A549 (cell line): ENCODE data around the gene MARCO. TPM values are rescaled to one million over a fixed set of nuclear protein-coding genes. Genes with fewer than 3 reads are reported as not detected.

ENCODE experiments used
- ATAC-seq, 2 experiments: fragments of 200-7000 bp in 1 of 2; fragments of >200 bp in 1 of 2; cut with Nextera tagmentation in 1 of 2; cut with Tn5 transposase in 1 of 2; 3 replicates each; pipeline versions ENCODE4 v1.8.0 to v1.9.1; 2018 to 2020; ENCODE audit warnings: mild to moderate bottlenecking in 1 of 2, moderate library complexity in 1 of 2
- CTCF ChIA-PET: fragments of 300-600 bp; sonication (Branson Sonifier 250); formaldehyde crosslinking; extraction: SDS; loops from one replicate; lab custom pipeline; 2021; ENCODE audit warnings: antibody characterized with exemption, inconsistent platforms; lab: Yijun Ruan, JAX
- POLR2A ChIA-PET: fragments of 350-600 bp; formaldehyde crosslinking; extraction: SDS; loops from one replicate; lab custom pipeline; 2021; ENCODE audit warnings: antibody characterized with exemption, inconsistent platforms; lab: Yijun Ruan, JAX
- DNase-seq, 2 experiments: peaks; one replicate each; pipeline versions ENCODE4 v3.0.0 to v3.0.0-alpha.2; 2011 to 2016; ENCODE audit warnings: low read depth in 1 of 2, low spot score in 1 of 2
- FAIRE-seq: peaks from 2 replicates; lab custom pipeline; 2011; peaks lifted over from hg19 to GRCh38; lab: Jason Lieb, UNC
- H3K27ac ChIP-seq, 2 experiments: fragments of >200 bp; sonication (Bioruptor Twin); formaldehyde crosslinking; 3 replicates each; pipeline ENCODE4 v1.5.1; 2016 to 2017
- H3K4me1 ChIP-seq: fragments of >200 bp; sonication (Bioruptor Twin); formaldehyde crosslinking; 3 replicates; pipeline ENCODE4 v1.6.1; 2016
- H3K4me2 ChIP-seq: fragments of >200 bp; sonication (Bioruptor Twin); formaldehyde crosslinking; 3 replicates; pipeline ENCODE4 v1.6.1; 2016
- H3K4me3 ChIP-seq: fragments of >200 bp; sonication (Bioruptor Twin); formaldehyde crosslinking; 3 replicates; pipeline ENCODE4 v1.5.1; 2016
- H3K9me3 ChIP-seq: fragments of >200 bp; sonication (Bioruptor Twin); formaldehyde crosslinking; 3 replicates; pipeline ENCODE4 v1.6.1; 2016
- ATOH8 ChIP-seq: fragments of 250-450 bp; sonication (Bioruptor Pico); IDR thresholded peaks from 2 replicates; pipeline ENCODE4 v1.5.0; 2020; ENCODE audit warnings: low read depth, mild to moderate bottlenecking, moderate library complexity
- CBX2 ChIP-seq: fragments of 200-600 bp; sonication (generic); IDR thresholded peaks from 2 replicates; pipeline ENCODE4 v1.6.1; 2016; ENCODE audit warnings: low read depth, mild to moderate bottlenecking, borderline replicate concordance
- CBX8 ChIP-seq: fragments of 200-600 bp; sonication (generic); IDR thresholded peaks from 2 replicates; pipeline ENCODE4 v1.6.1; 2016
- CHD4 ChIP-seq: fragments of 200-600 bp; sonication (generic); IDR thresholded peaks from 2 replicates; pipeline ENCODE4 v1.6.1; 2016; ENCODE audit warnings: antibody characterized with exemption, mild to moderate bottlenecking, borderline replicate concordance
- ESRRA ChIP-seq: fragments of 150-350 bp; IDR thresholded peaks from 2 replicates; pipeline ENCODE4 v1.6.1; 2014; ENCODE audit warnings: mild to moderate bottlenecking, low read length, borderline replicate concordance
- FOSB ChIP-seq: fragments of 250-450 bp; sonication (Bioruptor Pico); IDR thresholded peaks from 2 replicates; pipeline ENCODE4 v1.5.0; 2020; ENCODE audit warnings: mild to moderate bottlenecking, moderate library complexity
- KDM1A ChIP-seq: fragments of 200-600 bp; sonication (generic); IDR thresholded peaks from 2 replicates; pipeline ENCODE4 v1.6.1; 2016; ENCODE audit warnings: low read depth, mild to moderate bottlenecking
- MAX ChIP-seq: IDR thresholded peaks from 2 replicates; pipeline ENCODE4 v1.6.1; 2012
- PHF8 ChIP-seq: fragments of 200-600 bp; sonication (generic); IDR thresholded peaks from 2 replicates; pipeline ENCODE4 v1.6.1; 2016; ENCODE audit warnings: low read depth, mild to moderate bottlenecking, antibody characterized with exemption, moderate library complexity, borderline replicate concordance
- POLR2A ChIP-seq: IDR thresholded peaks from 2 replicates; pipeline ENCODE4 v1.6.1; 2012; ENCODE audit warnings: mild to moderate bottlenecking, low read length
- RARB ChIP-seq: fragments of 250-450 bp; sonication (Bioruptor Pico); IDR thresholded peaks from 2 replicates; pipeline ENCODE4 v1.8.0; 2021; ENCODE audit warnings: mild to moderate bottlenecking, moderate library complexity
- REST ChIP-seq: fragments of 200-600 bp; sonication (generic); IDR thresholded peaks from 2 replicates; pipeline ENCODE4 v1.6.1; 2016; ENCODE audit warnings: antibody characterized with exemption, mild to moderate bottlenecking, moderate library complexity
- RNF2 ChIP-seq: fragments of 200-600 bp; sonication (generic); IDR thresholded peaks from 2 replicates; pipeline ENCODE4 v1.6.1; 2016; ENCODE audit warnings: low read depth, mild to moderate bottlenecking, antibody characterized with exemption, moderate library complexity, borderline replicate concordance
- SREBF2 ChIP-seq: fragments of 450-650 bp; IDR thresholded peaks from 2 replicates; pipeline ENCODE4 v1.6.1; 2014; ENCODE audit warnings: mild to moderate bottlenecking, moderate library complexity
- USF2 ChIP-seq: fragments of 450-650 bp; IDR thresholded peaks from 2 replicates; pipeline ENCODE4 v1.6.1; 2014; ENCODE audit warnings: antibody characterized with exemption
- WGBS: methylation state at CpG from one replicate; pipeline ENCODE4 v1.1.6; 2017; ENCODE audit errors: missing lambda C conversion rate; 5-methylcytosine and 5-hydroxymethylcytosine counted together
- polyA plus RNA-seq, 4 experiments: library from polyadenylated mRNA; depleted of rRNA in 3 of 4; stranded (reverse); fragments of >200 nt; fragmentation: RNase III in 1 of 4; extraction: RNeasy Plus Mini Kit Qiagen cat#74134 plus additional on column Dnase treatment in 1 of 4; gene quantifications; 2 replicates in 3 of 4; 3 replicates in 1 of 4; pipeline ENCODE4 v1.2.3, GENCODE V29; 2011 to 2017
- TF ChIP-seq, protein P1 (sequence below): fragments of 250-450 bp; sonication (Bioruptor Pico); IDR thresholded peaks from 2 replicates; pipeline ENCODE4 v1.5.0; 2021; ENCODE audit warnings: mild to moderate bottlenecking, moderate library complexity, borderline replicate concordance

Gene MARCO
- polyA plus RNA-seq, 2 of the 4 experiments (the other 2 are of a cell fraction): 0.05 TPM; not detected in 1

- Histone ChIP-seq H3K4me1 (no peaks in the 10 kb centered on the region), H3K27ac (no peak overlapping the region), H3K4me3 (no peak overlapping the region), H3K4me2 (no peak overlapping the region)
- no peak for ATAC-seq
- POLR2A ChIA-PET: no interaction called here
- WGBS: 0% methylated on average over 2 of the region's 2 CpGs
- CTCF ChIA-PET: no interaction called here
- no peak for FAIRE-seq
- DNase-seq: no peak
- TF ChIP-seq ESRRA (no peak), CHD4 (no peak)
- TF ChIP-seq, all 56 proteins: peak for 0
- 0 out of 3 replicates have a peak, but pooled peaks cover 3% of the 10 kb centered on the region for H3K9me3 ChIP-seq
Measured at GRCh38 chr2:118989481-118989880, 47.5 kb downstream of the MARCO start.

- Histone ChIP-seq H3K4me2 (no peak overlapping the region), H3K4me1 (no peaks in the 10 kb centered on the region), H3K4me3 (no peak overlapping the region), H3K9me3 (no peaks in the 10 kb centered on the region), H3K27ac (no peak overlapping the region)
- CTCF ChIA-PET: interaction anchor here (0.9 kb wide), 1 partner anchor 21 kb away, joined by 3 read pairs; no protein-coding TSS in a partner anchor
- POLR2A ChIA-PET: no interaction called here
- DNase-seq: no peak
- WGBS: 30% methylated on average over 10 of the region's 10 CpGs
- TF ChIP-seq FOSB (CRISPR knock-in tag) (no peak), MAX (no peak), CBX8 (no peak), POLR2A (no peak), CBX2 (no peak), RARB (no peak), REST (no peak)
- FAIRE-seq: no peak
- no peak for ATAC-seq
Measured at GRCh38 chr2:118990757-118991545, 49.0 kb downstream of the MARCO start.

GRCh38 chr2:118991554-118991953 is 49.6 kb downstream of the MARCO start:
- H3K27ac ChIP-seq: no peak overlapping the region
- 25% methylated on average over 1 of the region's 1 CpG for WGBS
- no peak overlapping the region for H3K4me2 ChIP-seq
- no peaks in the 10 kb centered on the region for H3K9me3 ChIP-seq
- no peak overlapping the region for H3K4me3 ChIP-seq
- H3K4me1 ChIP-seq: no peaks in the 10 kb centered on the region
- POLR2A ChIA-PET: no interaction called here
- no peak for FAIRE-seq
- CTCF ChIA-PET: interaction anchor here (0.9 kb wide), 1 partner anchor 20 kb away, joined by 3 read pairs; no protein-coding TSS in a partner anchor
- no peak for ATAC-seq
- DNase-seq: no peak
- no peak for TF ChIP-seq PHF8
- TF ChIP-seq ATOH8 (CRISPR knock-in tag): no peak
- TF ChIP-seq SREBF2: no peak
- no peak for TF ChIP-seq USF2
- TF ChIP-seq MAX: no peak
- TF ChIP-seq RNF2: no peak
- TF ChIP-seq, protein P1, sequence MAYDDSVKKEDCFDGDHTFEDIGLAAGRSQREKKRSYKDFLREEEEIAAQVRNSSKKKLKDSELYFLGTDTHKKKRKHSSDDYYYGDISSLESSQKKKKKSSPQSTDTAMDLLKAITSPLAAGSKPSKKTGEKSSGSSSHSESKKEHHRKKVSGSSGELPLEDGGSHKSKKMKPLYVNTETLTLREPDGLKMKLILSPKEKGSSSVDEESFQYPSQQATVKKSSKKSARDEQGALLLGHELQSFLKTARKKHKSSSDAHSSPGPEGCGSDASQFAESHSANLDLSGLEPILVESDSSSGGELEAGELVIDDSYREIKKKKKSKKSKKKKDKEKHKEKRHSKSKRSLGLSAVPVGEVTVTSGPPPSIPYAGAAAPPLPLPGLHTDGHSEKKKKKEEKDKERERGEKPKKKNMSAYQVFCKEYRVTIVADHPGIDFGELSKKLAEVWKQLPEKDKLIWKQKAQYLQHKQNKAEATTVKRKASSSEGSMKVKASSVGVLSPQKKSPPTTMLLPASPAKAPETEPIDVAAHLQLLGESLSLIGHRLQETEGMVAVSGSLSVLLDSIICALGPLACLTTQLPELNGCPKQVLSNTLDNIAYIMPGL (CRISPR knock-in tag): no peak
- TF ChIP-seq KDM1A: no peak
